ENCODE data around the gene SRPK3. TPM values are rescaled to one million over a fixed set of nuclear protein-coding genes. Genes with fewer than 3 reads are reported as not detected.

SRPK3 gene
- total RNA-seq, 2 experiments from 2014 or later: not detected

- Mint-ChIP-seq H3K27ac (peak overlapping the region; percentile 93), H3K36me3 (ENCODE audit: low read depth) (peaks cover 17% of the 10 kb centered on the region), H3K27me3 (no peaks in the 10 kb centered on the region), H3K4me3 (peak overlapping the region; percentile 93), H3K9me3 (ENCODE audit: low read depth) (no peaks in the 10 kb centered on the region), H3K4me1 (peaks cover 21% of the 10 kb centered on the region)
- CTCF ChIA-PET: interaction anchor here (0.7 to 1.0 kb wide), 4 partner anchors 23 to 452 kb away, joined by 3 read pairs; no protein-coding TSS in a partner anchor
- DNase-seq (peak; percentile 45), ATAC-seq (no peak)
- POLR2A ChIA-PET: interaction anchor here (0.7 to 1.8 kb wide), 4 partner anchors 10 to 326 kb away, joined by 3 to 11 read pairs (median 4); partner anchors contain the start of gene ARHGAP4
- intact Hi-C loops (cut with DNase I, micrococcal nuclease): loop anchor here (1.0 to 5.0 kb wide), 10 partner anchors 31 to 752 kb away; partner anchors contain the start of genes ABCD1 (in 2 of the 2), BCAP31 (in 2 of the 2), HCFC1 (in 2 of the 2) and ARHGAP4 (in 1 of the 2)
Measured at GRCh38 chrX:153794897-153795816, 14.3 kb downstream of the SRPK3 start.

GRCh38 chrX:153797415-153798015 is 16.7 kb downstream of the SRPK3 start:
- H3K27me3 Mint-ChIP-seq: no peaks in the 10 kb centered on the region
- intact Hi-C loops (cut with DNase I, micrococcal nuclease): no loop called here
- POLR2A ChIA-PET: no interaction called here
- no peak overlapping the region for H3K27ac Mint-ChIP-seq
- H3K4me1 Mint-ChIP-seq: peaks cover 19% of the 10 kb centered on the region
- DNase-seq: no peak
- no peaks in the 10 kb centered on the region for H3K9me3 Mint-ChIP-seq (ENCODE audit: low read depth)
- CTCF ChIA-PET: interaction anchor here (0.5 kb wide), 1 partner anchor 511 kb away, joined by 4 read pairs; no protein-coding TSS in a partner anchor
- H3K36me3 Mint-ChIP-seq (ENCODE audit: low read depth): peaks cover 15% of the 10 kb centered on the region
- no peak overlapping the region for H3K4me3 Mint-ChIP-seq
- ATAC-seq: no peak

GRCh38 chrX:153799326-153799725 is 18.5 kb downstream of the SRPK3 start:
- H3K27me3 Mint-ChIP-seq: no peaks in the 10 kb centered on the region
- no peak overlapping the region for H3K27ac Mint-ChIP-seq
- H3K4me3 Mint-ChIP-seq: no peak overlapping the region
- ChIA-PET POLR2A (interaction anchor here (0.6 kb wide), 1 partner anchor 139 kb away, joined by 5 read pairs; no protein-coding TSS in a partner anchor), CTCF (interaction anchor here (0.7 kb wide), 1 partner anchor 13 kb away, joined by 3 read pairs; no protein-coding TSS in a partner anchor)
- H3K9me3 Mint-ChIP-seq (ENCODE audit: low read depth): no peaks in the 10 kb centered on the region
- intact Hi-C loops (cut with DNase I, micrococcal nuclease): no loop called here
- no peak for DNase-seq
- H3K4me1 Mint-ChIP-seq: peaks cover 12% of the 10 kb centered on the region
- ATAC-seq: no peak
- peaks cover 15% of the 10 kb centered on the region for H3K36me3 Mint-ChIP-seq (ENCODE audit: low read depth)

DNA sequence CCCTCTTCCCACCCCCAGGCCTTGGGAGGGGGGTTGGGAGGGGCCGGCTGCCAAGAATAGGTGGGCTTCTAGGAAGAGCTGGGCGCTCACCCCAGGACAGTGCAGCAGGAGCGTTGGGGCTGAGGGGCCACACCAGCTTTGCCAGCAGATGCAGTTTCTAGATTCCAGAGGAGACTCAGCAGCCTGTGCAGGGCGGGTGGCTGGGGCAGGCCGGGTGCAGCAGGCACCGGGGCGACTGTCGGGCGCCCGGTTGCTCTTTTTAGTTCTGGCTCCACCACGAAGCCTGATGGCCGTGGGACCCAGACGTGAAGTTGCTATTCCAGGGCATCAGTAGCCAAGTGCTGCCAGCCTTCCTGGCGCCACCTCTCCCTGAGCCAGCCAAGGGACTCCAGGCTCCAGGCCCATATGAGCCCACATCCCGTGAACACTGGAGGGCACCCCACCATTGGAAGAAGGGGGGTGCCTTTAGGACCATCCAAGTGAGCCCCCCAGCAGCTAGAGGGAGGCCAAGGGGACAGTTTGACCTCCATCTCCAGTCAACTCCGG is 19.4 kb downstream of the SRPK3 start:
- Mint-ChIP-seq H3K27me3 (no peaks in the 10 kb centered on the region), H3K4me1 (peaks cover 12% of the 10 kb centered on the region), H3K36me3 (ENCODE audit: low read depth) (peaks cover 15% of the 10 kb centered on the region), H3K4me3 (no peak overlapping the region), H3K27ac (no peak overlapping the region), H3K9me3 (ENCODE audit: low read depth) (no peaks in the 10 kb centered on the region)
- POLR2A ChIA-PET: interaction anchor here (0.7 kb wide), 1 partner anchor 18 kb away, joined by 3 read pairs; no protein-coding TSS in a partner anchor
- CTCF ChIA-PET: interaction anchor here (0.7 kb wide), 1 partner anchor 12 kb away, joined by 3 read pairs; no protein-coding TSS in a partner anchor
- no peak for ATAC-seq
- intact Hi-C loops (cut with DNase I, micrococcal nuclease): no loop called here
- DNase-seq: no peak

- H3K4me3 Mint-ChIP-seq: no peak overlapping the region
- no peaks in the 10 kb centered on the region for H3K27me3 Mint-ChIP-seq
- ATAC-seq (no peak), DNase-seq (no peak)
- CTCF ChIA-PET: no interaction called here
- H3K9me3 Mint-ChIP-seq (ENCODE audit: low read depth): no peaks in the 10 kb centered on the region
- POLR2A ChIA-PET: interaction anchor here (0.7 kb wide), 1 partner anchor 18 kb away, joined by 3 read pairs; no protein-coding TSS in a partner anchor
- no peak overlapping the region for H3K27ac Mint-ChIP-seq
- intact Hi-C loops (cut with DNase I, micrococcal nuclease): no loop called here
- peaks cover 12% of the 10 kb centered on the region for H3K4me1 Mint-ChIP-seq
- peaks cover 15% of the 10 kb centered on the region for H3K36me3 Mint-ChIP-seq (ENCODE audit: low read depth)
Measured at GRCh38 chrX:153800746-153801145, 19.9 kb downstream of the SRPK3 start.

DNA sequence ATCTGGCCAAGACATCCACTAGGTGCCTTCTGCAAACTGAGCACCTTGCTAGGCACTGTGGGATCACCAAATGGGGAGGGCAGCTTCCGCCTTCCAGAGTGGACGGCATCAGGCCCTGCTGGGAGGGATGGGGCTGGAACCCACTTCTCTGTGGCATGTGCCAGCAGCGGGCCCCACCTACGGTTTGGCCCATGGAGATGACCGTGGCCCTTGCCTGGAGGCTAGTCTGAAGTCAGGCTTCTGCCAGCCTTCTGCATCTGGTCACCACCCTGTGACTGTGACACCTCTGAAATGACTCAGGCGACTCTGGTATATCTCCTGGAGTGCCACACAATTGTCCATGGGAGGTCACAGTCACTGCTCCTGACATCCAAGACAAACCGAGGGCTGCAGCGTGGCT is 20.8 kb downstream of the SRPK3 start:
- ATAC-seq (no peak), DNase-seq (no peak)
- intact Hi-C loops (cut with DNase I, micrococcal nuclease): no loop called here
- Mint-ChIP-seq H3K9me3 (ENCODE audit: low read depth) (no peaks in the 10 kb centered on the region), H3K4me1 (peaks cover 2% of the 10 kb centered on the region), H3K36me3 (ENCODE audit: low read depth) (peaks cover 7% of the 10 kb centered on the region), H3K27ac (no peak overlapping the region), H3K4me3 (no peak overlapping the region), H3K27me3 (no peaks in the 10 kb centered on the region)
- CTCF ChIA-PET: no interaction called here
- POLR2A ChIA-PET: no interaction called here

DNA sequence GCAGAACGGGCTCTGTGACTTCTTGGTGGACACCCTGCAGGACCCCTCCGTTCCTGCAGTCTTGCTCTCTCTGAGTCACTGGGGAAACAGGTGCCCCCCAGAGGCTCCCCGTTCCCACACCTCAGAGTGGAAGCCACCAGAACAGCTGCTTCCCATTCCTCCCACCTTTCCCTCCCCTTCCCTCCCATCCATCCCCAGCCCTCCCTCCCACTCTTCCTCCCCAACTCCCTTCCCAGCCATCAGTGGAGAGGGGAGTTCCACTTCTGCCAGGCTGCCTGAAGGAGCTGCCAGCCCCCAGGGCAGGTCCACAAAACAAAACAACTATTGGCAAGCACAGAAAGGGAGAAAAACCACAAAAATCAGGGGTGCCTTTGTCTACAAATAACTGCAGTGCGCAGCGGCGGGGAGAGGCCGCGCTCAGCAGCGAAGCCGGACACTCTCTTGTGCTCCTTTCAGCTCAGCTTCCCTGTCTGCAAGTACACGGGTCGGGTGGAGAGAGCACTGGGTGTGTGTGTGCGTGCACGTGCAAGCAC is 21.7 kb downstream of the SRPK3 start:
- POLR2A ChIA-PET: no interaction called here
- intact Hi-C loops (cut with DNase I, micrococcal nuclease): no loop called here

DNA sequence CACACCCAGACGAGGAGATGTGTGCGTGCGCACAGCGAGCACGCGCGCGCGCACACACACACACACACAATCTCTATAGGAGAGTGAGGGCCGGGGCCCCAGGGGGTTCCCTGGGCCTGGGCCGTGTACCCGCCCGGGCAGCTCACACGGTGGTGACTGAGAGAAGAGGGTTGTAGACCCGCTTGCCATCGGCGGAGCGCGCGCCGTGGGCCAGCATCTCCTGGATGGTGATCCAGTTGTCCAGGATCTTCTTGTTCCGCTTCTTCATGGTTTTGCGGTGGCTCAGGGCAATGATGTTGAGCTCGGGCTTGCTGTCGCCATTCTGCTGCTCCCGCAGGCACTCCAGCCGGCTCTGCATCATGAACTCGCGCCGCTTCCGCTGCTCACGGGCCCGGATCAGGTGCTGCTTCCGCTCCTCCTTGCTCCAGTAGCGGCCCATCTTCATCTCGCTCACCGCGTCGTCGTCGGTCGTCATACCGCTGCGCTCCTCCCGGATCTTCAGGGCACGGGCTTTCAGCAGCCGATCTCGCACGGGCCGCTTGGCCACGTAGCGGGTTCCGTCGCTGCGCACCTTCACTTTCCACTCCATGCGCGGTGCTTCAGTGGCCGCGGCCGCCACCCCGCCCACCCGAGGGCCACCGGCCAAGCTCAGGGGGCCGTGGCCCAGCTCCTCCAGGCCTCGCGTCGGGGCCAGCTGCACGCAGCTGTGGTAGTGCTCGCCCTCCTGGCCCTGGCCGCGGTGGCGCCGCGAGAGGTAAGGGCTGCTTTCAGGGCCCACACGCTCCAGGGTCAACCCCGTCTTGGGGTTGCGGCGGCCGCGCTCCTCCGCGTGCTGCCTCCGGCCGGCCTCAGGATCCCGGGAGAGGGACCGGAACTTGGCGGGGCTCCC is 22.6 kb downstream of the SRPK3 start:
- Mint-ChIP-seq H3K4me1 (no peaks in the 10 kb centered on the region), H3K27ac (no peak overlapping the region), H3K4me3 (no peak overlapping the region), H3K36me3 (ENCODE audit: low read depth) (no peaks in the 10 kb centered on the region), H3K27me3 (no peaks in the 10 kb centered on the region), H3K9me3 (ENCODE audit: low read depth) (no peaks in the 10 kb centered on the region)
- ChIA-PET POLR2A (no interaction called here), CTCF (no interaction called here)
- intact Hi-C loops (cut with DNase I, micrococcal nuclease): no loop called here
- ATAC-seq: no peak
- no peak for DNase-seq

More for the DNA sequence above, 21.7 kb downstream of the SRPK3 start:
- peaks cover 3% of the 10 kb centered on the region for H3K36me3 Mint-ChIP-seq (ENCODE audit: low read depth)
- no peak for DNase-seq
- H3K4me3 Mint-ChIP-seq: no peak overlapping the region
- ATAC-seq: no peak
- no peak overlapping the region for H3K27ac Mint-ChIP-seq
- no peaks in the 10 kb centered on the region for H3K27me3 Mint-ChIP-seq
- H3K9me3 Mint-ChIP-seq (ENCODE audit: low read depth): no peaks in the 10 kb centered on the region
- CTCF ChIA-PET: no interaction called here
- no peaks in the 10 kb centered on the region for H3K4me1 Mint-ChIP-seq

- POLR2A ChIA-PET: interaction anchor here (1.6 kb wide), 1 partner anchor 9 kb away, joined by 4 read pairs; the partner anchor contains the start of genes IDH3G and SSR4
- no peaks in the 10 kb centered on the region for H3K27me3 Mint-ChIP-seq
- CTCF ChIA-PET: no interaction called here
Measured at GRCh38 chrX:153804100-153804595, 23.3 kb downstream of the SRPK3 start.

DNA sequence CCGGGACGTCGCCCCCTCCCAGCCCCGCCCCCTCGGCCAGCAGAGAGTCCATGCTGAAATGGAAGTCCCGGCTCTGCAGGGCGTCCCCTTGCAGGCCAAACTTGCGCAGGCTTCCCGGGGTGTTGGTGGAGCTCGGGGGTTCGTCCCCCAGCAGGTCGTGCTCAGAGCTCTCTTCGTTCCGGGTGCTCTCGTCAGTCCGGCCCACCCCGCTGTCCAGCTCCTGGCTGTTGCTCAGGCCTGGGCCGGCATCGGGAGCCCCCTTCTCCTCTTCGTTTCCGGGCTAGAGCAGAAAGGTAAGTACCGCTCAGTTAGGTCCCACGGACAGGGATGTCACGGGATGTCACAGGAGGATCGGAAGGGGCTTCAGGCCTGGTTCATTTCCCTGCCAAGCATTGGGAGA is 23.8 kb downstream of the SRPK3 start:
- H3K4me1 Mint-ChIP-seq: no peaks in the 10 kb centered on the region
- intact Hi-C loops (cut with DNase I, micrococcal nuclease): no loop called here
- no peak overlapping the region for H3K4me3 Mint-ChIP-seq
- POLR2A ChIA-PET: interaction anchor here (1.6 kb wide), 1 partner anchor 10 kb away, joined by 4 read pairs; the partner anchor contains the start of genes IDH3G and SSR4
- ATAC-seq: no peak
- CTCF ChIA-PET: no interaction called here
- no peaks in the 10 kb centered on the region for H3K27me3 Mint-ChIP-seq
- H3K27ac Mint-ChIP-seq: no peak overlapping the region
- H3K36me3 Mint-ChIP-seq (ENCODE audit: low read depth): no peaks in the 10 kb centered on the region
- DNase-seq: no peak
- H3K9me3 Mint-ChIP-seq (ENCODE audit: low read depth): no peaks in the 10 kb centered on the region

More at GRCh38 chrX:153804100-153804595, 23.3 kb downstream of the SRPK3 start:
- no peaks in the 10 kb centered on the region for H3K4me1 Mint-ChIP-seq
- H3K9me3 Mint-ChIP-seq (ENCODE audit: low read depth): no peaks in the 10 kb centered on the region
- H3K27ac Mint-ChIP-seq: no peak overlapping the region
- no peak overlapping the region for H3K4me3 Mint-ChIP-seq
- no peaks in the 10 kb centered on the region for H3K36me3 Mint-ChIP-seq (ENCODE audit: low read depth)
- no peak for ATAC-seq
- intact Hi-C loops (cut with DNase I, micrococcal nuclease): no loop called here
- DNase-seq: no peak
